SU-DHL-6 (cell line): ENCODE measurements around the gene KITLG.
"Not testable (repeated sequence)": the region's sequence is repeated elsewhere in the genome, so short reads cannot be mapped to it uniquely, and the experiment has no call there.

ENCODE experiments used
- EZH2phosphoT487 ChIP-seq: fragments of 200-600 bp; sonication (generic), shearing (Covaris generic); conservative IDR thresholded peaks from 2 replicates; pipeline ENCODE4 v1.6.1; 2018; ENCODE audit warnings: mild to moderate bottlenecking, antibody characterized with exemption, low read length, moderate library complexity, mixed read lengths
- TF ChIP-seq, protein P1 (sequence below): fragments of 200-600 bp; sonication (generic); IDR thresholded peaks from one replicate; pipeline ENCODE4 v1.5.1; 2017; ENCODE audit warnings: antibody characterized with exemption, mild to moderate bottlenecking, low read length, moderate library complexity; ENCODE audit not compliant: insufficient read depth, poor library complexity, severe bottlenecking

DNA sequence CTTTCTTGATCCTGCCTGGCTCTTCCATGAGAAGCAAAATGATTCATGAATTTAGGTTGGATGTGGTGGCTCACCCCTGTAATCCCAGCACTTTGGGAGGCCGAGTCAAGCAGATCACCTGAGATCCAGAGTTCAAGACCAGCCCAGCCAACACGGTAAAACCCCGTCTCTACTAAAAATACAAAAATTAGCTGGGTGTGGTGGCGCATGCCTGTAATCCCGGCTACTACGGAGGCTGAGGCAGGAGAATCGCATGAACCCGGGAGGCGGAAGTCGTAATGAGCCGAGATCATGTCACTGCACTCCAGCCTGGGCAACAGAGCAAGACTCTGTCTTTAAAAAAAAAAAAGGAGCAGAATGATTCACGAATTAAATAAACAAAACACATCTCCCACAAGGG is 72.4 kb downstream of the KITLG start:
- TF ChIP-seq, protein P1, sequence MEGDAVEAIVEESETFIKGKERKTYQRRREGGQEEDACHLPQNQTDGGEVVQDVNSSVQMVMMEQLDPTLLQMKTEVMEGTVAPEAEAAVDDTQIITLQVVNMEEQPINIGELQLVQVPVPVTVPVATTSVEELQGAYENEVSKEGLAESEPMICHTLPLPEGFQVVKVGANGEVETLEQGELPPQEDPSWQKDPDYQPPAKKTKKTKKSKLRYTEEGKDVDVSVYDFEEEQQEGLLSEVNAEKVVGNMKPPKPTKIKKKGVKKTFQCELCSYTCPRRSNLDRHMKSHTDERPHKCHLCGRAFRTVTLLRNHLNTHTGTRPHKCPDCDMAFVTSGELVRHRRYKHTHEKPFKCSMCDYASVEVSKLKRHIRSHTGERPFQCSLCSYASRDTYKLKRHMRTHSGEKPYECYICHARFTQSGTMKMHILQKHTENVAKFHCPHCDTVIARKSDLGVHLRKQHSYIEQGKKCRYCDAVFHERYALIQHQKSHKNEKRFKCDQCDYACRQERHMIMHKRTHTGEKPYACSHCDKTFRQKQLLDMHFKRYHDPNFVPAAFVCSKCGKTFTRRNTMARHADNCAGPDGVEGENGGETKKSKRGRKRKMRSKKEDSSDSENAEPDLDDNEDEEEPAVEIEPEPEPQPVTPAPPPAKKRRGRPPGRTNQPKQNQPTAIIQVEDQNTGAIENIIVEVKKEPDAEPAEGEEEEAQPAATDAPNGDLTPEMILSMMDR, result not testable (repeated sequence)
- TF ChIP-seq EZH2phosphoT487, result not testable (repeated sequence)
